CD4-positive, alpha-beta T cell treated with Interleukin-12 subunit alpha and Interleukin-12 subunit beta, for 1 hour (primary cell): ENCODE results near the gene EMP3.
A peak's percentile ranks its signal among the peaks of the same experiment; 100 is the strongest.

Experiments
- DNase-seq: peaks from one replicate; pipeline ENCODE4 v3.0.0-alpha.2; 2020

The EMP3 gene

DNA sequence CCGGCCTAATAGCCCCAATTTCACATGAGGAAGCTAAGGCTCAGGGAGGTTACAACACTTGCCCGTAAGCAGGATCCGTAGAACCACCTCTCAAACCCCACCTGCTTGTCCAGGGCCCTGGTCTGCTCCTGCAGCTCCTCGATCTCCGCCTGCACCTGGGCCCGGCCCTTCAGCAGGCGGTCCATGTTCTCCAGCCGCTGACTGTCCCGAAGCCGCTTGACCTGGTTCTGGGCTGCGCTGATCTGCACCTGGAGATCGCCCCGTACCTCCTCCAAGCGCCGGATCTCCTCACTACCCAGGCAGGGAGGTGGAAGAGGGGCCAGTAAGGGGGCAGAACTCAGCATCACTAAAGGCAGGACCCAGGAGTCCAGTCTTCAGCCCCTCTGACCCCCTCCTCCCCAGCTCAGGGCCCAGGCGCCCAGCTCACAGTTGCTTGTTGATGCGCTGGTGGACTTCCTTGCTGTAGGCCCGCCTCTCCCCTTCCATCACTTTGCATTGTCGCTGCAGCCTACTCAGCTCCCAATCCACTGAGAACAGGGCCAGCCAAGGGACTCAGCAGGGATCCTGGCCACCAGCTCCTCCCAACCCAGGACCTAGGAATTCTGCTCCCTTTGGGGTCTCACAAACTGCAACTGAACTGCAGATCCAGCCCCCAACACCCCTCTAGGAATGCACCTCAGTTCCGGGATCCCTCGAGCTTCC, 6.9 kb upstream of the EMP3 start:
- DNase-seq: no peak

GRCh38 chr19:48319647-48320541, 5.5 kb upstream of the EMP3 start:
- peak; percentile 81 for DNase-seq

GRCh38 chr19:48321372-48321621, 4.1 kb upstream of the EMP3 start:
- DNase-seq: peak; percentile 99

- DNase-seq: peak; percentile 99
These were observed 3.4 kb upstream of the EMP3 start for GRCh38 chr19:48321622-48322591.

DNA sequence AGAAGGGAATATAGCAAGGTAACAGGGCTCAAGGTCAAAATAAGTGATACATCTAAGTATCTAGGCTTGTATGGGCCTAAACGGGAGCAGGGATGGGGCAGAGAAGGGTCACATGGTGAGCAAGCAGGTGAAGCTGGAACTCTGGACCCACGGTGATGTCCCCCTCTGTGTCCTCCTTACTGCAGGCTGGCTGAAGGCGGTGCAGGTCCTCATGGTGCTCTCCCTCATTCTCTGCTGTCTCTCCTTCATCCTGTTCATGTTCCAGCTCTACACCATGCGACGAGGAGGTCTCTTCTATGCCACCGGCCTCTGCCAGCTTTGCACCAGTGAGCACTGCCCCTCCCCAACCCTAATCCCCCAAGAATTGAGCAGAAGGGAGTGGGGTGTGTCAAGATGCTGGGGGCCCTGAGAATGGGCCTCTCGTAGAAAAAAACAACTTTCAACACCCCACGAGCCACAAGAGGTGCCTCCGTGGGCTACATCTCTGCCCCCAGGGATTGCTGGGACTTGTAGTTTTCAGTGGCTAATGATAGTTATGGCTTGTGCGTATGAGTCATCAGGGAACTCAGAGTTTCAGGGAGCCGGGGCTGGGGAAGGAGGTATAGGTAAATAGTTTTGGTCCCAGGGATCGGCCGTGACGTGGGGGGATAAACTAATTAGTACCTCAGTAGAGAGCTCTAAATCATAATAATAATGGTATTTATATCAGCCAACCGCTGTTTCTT, 4.0 kb downstream of the EMP3 start:
- peak; percentile 64 for DNase-seq

DNA sequence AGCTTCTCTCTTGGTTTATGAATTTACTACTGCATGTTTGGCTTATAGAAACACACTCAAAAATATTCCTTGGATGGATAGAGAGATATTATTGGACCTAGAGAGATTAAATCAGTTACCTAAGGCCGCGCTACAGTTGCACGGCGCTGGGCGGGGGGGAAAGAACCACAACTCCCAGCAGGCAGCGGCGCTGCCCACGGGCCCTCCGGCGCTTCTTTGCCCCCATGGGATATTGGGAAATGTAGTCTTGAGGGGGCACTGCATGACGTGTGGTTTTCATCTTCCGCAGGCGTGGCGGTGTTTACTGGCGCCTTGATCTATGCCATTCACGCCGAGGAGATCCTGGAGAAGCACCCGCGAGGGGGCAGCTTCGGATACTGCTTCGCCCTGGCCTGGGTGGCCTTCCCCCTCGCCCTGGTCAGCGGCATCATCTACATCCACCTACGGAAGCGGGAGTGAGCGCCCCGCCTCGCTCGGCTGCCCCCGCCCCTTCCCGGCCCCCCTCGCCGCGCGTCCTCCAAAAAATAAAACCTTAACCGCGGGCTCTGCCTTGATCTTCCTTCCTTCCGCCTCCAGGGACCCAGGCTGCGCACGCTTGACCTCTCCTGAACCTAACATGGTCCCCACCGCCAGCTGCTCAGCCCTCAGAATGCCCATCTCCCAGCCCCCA, 4.8 kb downstream of the EMP3 start:
- peak; percentile 91 for DNase-seq

- no peak for DNase-seq
These were observed 7.0 kb downstream of the EMP3 start for GRCh38 chr19:48332351-48332661.

DNA sequence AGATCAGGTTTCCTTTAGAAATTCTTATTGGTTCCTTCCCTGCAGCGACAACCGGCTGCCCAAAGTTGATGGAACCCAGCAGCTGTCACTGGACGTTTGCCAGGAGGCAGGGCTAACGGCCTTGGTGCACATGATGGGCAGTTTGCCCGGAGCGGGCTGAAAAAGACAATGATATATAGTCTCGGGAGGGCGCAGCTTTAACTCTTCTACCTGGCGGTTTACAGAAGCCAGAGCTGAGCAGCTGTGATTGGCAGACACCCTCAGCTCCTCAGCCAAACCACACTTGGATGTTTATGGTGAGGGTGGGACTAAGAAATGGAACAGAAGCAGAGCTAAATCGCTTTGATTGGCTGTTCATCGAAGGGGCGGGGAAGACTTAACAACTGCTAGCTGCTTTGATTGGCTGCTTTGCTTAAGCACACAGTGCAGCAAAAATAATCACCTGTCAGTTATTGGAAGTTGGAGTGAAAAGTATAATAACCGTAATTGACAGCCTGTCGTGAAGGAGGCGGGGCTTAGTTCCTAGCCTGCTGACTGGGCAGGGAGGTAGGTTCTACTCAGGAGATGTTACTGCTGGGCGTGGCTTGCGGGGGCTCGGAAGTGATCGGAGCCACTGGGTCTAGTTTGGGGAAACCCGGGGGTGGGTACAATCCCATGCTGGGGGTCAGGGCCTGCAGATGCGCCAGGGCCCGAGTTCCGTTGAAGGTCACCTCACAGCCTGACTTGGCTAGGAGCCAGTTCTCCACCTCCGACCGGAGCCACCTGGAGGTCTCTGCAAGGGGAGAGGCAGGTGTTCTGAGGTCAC, 7.5 kb downstream of the EMP3 start:
- peak; percentile 99 for DNase-seq

DNA sequence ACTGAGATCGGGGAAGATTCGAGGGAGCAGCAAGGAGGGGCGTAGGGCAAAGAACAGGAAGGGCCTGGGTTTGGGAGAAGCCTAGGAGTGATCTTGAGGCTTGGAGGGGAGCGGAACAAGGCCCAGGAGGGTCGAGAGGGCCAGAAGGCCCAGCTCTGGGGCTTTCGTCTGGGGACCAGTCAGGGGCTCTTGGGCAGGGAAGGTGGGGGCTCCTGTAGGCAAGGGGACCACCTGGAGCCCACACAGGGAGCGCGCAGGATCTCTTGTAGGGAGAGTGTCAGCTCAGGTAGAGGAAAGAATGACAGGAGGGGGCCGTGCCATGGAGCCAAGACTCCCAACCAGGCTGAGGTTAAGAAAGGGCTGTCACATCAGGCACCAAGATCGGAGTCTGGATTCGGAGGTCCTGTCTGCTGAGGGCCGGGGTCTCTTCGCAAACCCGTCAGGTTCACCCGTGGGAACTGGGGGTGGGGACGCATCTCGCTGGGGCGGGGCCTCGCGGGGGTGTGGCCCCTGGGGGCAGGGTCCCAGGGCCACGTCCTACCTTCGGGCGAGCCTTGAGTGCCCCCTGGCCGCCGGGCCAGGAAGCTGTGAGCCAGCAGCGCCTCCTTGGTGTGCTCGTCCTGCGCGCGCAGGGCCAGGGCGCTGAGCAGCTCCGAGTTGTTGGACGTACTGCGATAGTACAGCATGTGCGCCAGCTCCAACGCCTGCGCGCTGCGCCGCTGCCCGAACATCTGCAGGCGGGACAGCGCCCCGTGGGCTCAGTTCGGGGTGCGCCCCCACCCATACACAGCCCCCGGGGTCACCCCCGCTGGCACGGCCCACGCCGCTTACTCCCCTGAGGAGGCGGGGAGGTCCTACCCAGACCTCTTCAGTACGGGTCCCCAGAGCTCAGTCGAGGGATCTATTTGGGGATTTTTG, 8.4 kb downstream of the EMP3 start:
- DNase-seq: peak; percentile 95

DNA sequence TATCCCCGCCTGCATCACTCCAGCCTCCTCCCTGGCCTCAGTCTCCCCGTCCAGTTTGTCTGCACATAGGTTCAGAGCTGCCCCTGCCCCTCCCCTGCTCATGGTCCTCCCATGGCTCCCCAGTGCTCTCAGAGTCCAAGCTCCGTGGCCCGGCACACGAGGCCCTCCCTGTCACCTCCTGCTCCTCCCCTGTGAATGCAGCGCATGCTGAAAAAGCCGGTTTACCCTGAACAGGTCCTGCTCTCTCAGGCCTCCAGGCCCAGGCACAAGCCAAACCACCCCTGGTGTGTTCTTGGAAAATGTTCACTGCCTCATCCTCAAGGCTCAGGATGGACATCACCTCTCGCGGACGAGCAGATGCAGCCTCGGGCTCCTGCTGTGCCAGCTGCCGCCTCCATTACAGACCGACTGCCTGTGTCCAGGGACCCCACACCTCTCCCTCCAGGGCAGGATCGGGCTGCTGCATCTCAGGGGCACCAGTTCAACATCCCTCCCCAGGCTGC, 13.0 kb downstream of the EMP3 start:
- DNase-seq: no peak

DNA sequence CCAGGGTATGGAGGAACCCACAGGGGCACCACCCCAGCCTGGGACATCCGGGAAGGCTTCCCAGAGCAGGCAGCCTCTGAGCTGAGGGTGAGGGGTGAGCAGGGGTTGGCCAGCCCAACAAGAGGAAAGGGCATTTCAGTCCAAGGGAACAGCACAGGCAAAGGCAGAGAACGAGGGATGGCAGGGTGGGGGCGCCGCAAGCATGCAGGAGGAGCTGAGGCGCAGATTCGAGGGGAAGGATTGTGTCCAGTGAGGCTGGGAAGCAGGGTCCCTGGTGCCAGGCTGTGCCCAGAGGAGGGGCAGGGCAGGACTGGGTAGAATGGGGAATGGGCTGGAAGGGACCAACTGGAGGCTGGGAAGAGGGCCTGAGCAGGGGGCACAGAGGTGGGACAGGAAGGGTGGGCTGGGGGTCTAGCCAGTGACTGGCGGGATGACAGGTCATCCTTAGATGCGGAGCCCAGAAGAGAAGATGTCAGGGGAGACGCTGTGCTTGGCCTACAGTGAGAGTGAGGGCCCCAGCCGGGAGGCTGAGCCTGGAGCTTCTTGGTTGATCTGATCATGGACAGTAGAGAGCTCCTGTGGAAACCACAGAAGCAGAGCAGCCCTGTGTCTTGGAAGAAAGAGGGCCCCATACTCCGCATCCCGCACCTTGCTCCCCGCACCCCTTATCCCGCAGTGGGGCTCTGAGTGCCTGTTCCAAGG, 13.6 kb downstream of the EMP3 start:
- no peak for DNase-seq

GRCh38 chr19:48340995-48341394, 15.6 kb downstream of the EMP3 start:
- DNase-seq: no peak

GRCh38 chr19:48341515-48342413, 16.4 kb downstream of the EMP3 start:
- DNase-seq: no peak

DNA sequence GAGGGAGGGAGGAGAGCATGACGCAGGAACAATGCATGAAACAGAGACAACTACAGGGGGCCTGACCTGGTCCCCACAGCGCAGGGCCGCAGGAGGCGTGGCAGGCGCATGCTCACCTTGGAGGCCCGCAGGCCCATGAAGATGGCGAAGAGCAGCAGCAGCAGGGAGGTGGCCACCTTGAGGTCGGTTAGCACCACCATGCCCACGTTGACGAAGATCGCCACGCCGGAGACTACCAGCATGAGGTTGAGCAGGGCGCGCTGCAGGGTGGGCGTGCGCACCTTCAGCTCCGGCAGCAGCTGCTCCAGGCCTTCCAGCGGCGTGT, 17.0 kb downstream of the EMP3 start:
- no peak for DNase-seq

DNA sequence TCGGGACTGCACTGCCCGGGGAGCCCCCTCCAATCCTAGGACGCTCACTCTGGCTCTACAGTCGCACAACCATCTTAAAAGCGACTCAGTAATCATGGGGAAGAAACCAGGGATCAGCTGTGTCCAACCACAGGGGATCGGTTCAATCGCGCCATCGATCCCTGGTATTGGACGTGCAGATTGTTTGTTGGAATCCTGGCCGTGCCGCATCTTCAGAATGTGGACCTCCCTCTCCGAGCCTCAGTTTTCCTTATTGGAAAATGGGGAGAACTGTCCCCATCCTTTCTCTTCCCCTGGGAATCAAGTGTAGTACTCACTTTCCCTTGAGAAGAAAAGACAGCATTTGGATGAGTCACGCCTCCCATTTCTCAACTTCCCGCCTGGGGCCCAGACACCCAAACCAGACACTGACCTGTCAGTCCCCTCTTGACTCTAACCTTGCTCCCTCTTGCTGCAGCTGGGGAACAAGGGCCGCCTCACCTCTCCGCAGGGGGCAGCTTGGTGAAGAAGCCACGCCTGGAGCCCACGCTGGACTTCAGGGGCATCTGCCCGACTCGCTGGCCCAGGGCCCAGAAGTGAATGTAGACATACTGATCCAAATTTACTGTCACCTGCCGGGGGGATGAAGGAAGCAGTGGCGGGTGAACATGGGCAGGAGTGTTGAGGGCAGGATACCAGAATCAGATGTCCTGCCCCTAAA, 17.6 kb downstream of the EMP3 start:
- no peak for DNase-seq

DNA sequence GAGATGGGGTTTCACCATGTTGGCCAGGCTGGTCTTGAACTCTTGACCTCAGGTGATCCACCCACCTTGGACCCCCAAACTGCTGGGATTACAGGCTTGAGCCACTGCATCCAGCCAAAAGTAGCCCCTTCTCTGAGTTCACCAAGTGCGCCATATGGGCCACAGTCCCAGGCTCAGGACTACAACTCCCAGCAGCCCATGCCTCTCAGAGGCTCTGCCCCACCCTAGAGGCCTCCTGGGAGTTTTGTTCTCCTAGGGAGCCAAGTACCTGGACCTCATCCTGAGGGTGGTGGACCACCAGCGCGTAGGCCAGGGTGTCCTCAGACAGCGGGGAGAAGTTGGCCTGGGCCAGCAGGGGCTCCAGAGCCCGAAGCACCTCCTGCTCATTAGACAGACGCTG, 19.5 kb downstream of the EMP3 start:
- no peak for DNase-seq

DNA sequence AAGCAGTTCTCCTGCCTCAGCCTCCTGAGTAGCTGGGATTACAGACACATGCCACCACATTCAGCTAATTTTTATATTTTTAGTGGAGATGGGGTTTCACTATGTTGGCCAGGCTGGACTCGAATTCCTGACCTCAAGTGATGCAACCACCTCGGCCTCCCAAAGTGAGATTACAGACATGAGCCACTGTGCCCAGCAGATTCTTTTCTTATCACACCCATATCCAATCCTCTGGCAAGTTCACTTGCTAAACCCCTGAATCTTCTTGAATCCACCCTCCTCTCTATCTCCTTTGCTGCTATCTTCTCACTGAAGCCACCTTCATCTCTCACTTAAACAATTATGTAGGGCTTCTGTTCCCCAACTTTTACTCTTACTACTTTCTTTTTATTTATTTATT, 20.8 kb downstream of the EMP3 start:
- DNase-seq: no peak

GRCh38 chr19:48348045-48348444, 22.7 kb downstream of the EMP3 start:
- DNase-seq: no peak
